Raji (cell line): ENCODE measurements around the gene CHAC1.

Source experiments
- POLR2A ChIP-seq: IDR thresholded peaks from 2 replicates; pipeline ENCODE4 v1.6.1; 2011; ENCODE audit warnings: low read depth, low read length, control low read depth; ENCODE audit not compliant: insufficient read depth

Gene CHAC1

DNA sequence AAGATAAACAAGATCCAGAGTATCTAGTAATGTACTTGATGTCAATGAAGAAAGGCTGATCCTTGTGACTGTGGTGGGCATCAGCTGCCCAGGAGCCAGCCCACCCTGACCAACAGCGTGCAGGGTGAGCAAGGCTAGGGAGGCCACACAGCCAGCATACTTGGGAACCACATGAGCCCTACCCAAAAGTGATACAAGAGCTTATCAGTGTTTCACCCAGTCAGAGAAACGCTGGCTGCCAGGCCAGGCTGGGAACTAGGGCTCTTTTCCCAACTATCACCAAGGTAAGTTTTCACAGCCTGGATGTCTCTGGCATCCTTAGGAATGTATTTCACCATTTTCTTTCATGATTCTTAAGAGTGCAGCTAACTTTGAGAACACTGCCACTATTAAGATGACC lies 24.9 kb downstream of the CHAC1 start:
- no peak for TF ChIP-seq POLR2A

DNA sequence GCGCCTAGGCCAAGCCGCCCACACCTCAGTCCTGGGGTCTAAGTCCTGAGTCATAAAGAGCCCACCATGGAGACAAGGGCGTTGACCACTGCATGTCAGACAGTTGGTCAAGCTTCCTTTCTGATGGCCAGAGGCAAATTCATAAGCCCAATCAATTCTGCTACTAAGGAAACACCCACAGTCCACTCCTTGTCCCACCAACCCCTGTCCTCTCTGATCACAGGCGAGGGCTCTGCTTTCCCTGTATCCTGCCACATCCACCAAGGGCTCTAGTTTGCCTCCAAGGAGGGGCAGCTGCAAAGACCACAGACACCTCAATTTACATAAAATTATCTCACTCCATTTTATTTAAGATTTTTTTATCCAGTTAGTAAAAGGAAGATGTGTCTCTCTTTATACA lies 25.3 kb downstream of the CHAC1 start:
- TF ChIP-seq POLR2A = no peak

DNA sequence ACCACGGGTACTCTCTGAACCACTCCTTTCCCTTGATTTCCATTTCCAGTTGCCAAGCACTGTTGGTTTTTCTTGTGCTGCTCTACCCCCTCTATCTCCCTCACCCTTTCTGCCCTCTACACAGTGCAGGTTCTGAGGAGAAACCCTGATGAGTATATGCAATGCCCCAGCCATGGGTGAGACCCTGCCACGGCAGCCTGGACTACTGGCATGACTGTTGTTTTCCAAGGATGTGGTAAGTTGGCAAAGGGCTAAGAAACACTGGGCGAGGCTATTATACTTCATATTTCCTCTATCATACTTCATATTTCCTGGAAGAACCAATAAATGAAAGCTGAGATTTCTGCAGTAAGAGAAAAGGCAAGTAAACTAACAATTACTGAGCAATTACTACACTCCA lies 27.9 kb downstream of the CHAC1 start:
- TF ChIP-seq POLR2A = no peak

DNA sequence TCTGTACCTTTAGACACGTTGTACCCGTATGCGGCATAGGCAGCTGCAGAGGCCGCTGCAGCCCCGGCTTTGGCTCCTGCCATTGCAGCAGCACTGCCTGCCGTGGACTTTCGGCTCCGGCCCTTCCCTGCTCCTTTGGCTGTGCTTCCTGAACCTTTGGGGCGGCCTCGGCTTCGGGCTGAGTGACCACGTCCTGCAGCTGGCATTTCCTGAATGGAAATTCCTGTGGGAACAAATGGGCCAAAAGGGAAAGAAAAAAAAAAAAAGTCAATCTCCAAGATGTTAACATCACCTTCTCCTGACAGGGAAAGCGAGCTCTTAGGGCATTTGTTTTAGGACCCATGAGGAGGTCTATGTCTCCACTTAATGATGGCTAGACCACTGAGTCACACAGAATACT lies 29.6 kb downstream of the CHAC1 start:
- no peak for TF ChIP-seq POLR2A

DNA sequence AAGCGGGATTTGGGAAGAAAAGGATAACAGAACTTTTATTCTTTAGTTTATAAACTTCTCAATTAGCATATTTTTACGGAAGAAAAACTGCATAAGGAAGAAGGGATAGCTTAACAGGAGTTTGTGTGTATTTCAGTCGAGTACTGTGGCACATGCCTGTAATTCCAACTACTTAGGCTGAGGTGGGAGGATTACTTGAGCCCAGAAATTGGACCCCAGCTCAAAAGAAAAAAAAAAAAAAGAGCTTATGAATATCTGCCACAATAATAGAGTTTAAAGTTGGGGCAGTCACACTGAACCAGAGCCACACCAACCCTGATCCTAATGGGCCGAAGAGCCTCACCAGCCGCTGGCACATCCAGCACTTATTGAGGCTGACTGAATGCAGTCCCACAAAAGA lies 31.1 kb downstream of the CHAC1 start:
- no peak for TF ChIP-seq POLR2A

DNA sequence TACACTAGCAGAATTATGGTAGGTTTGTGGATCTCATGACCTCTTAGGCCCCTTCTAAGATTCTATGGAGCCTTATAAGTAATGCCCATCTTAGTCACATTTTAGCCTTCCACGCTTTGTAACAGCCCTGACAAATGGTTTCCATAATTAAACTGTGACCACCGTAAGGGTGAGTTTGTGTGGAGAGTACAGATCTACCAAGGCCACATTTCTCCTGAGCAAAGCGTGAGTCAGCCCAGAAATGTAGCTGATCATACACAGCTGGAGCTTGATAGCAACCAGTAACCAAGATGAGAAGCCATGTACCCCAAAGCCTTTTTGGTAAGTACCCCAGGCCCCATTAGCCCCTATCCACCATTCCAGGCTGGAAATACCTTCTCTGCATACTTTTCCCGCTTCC lies 31.7 kb downstream of the CHAC1 start:
- no peak for TF ChIP-seq POLR2A

DNA sequence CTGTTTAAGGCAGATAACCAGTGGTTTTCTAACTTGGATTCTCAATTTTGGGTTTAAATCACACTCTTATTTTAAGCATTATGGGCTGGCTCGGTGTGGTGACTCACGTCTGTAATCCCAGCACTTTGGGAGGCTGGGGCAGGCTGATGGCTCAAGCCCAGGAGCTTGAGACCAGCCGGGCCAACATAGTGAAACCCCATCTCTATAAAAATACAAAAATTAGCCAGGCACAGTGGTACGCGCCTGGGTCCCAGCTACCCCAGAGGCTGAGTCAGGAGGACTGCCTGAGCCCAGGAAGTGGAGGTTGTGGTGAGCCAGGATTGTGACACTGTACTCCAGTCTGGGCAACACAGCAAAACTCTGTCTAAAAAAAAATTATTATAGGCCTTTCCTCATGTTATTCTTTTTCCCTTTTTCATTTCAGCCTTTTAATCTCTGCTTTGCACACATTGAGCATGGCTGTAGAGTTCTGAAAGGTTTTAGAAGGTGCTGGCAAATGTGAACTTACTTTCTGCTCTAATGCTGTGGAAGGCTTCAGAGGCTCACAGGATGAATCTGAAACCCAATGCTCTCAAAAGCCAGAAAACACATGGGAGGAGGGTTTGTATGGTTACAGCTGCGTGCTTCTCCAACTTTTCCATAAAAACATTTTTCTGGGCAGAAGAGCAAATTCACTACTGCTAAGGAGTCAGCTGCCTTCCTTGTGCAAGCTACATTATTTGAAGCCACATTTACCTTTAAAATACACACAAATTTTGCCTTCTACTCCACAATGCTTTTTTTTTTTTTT lies 32.5 kb downstream of the CHAC1 start:
- no peak for TF ChIP-seq POLR2A

DNA sequence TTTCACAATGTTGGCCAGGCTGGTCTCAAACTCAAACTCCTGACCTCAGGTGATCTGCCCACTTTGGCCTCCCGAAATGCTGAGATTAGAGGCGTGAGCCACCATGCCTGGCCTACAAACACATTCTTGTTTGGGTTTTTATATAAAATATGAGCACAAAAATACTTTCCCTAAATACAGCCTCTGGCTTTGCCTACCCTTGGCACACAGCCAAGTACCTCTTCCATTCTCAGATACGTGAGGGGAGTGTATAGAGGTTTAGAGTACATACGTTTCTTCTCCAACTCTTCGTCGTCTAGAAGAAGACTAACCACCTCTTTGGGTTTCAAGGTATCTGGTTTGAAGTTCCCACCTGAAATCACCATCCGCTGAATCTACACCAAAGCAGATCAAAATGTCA lies 33.5 kb downstream of the CHAC1 start:
- no peak for TF ChIP-seq POLR2A

DNA sequence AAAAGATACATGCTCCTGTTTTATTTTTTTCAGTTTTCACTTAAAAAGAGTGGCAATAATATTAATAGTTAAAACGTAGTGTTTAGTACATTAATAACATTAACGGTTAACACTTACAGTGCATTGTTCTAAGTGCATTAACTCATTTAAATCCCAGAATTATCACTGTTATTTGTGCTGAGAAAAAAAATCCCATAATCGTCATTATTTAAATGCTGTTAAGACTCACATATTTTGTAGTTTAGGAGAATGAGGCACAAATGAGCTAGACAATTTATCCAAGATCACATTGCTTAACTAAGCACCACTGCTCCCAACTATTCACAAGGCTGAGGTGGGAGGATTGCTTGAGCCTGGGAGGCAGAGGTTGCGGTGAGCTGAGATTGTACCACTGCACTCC lies 34.9 kb downstream of the CHAC1 start:
- no peak for TF ChIP-seq POLR2A

DNA sequence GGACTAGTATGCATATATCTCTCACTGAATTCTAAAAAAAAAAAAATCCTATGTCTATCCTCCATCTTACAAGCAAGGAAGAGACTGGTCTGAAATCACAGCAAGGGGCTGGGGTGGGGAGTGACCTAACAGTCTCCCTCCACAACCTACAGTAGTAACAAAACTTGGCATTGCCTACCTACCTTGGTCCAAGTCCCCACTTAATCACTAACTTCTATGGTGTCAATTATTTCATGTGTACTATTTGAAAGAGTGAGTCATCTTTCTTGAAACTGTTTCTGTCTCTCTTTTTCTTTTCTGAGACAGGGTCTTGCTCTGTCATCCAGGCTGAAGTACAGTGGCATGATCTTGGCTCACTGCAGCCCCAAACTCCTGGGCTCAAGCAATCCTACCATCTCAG lies 36.8 kb downstream of the CHAC1 start:
- no peak for TF ChIP-seq POLR2A

DNA sequence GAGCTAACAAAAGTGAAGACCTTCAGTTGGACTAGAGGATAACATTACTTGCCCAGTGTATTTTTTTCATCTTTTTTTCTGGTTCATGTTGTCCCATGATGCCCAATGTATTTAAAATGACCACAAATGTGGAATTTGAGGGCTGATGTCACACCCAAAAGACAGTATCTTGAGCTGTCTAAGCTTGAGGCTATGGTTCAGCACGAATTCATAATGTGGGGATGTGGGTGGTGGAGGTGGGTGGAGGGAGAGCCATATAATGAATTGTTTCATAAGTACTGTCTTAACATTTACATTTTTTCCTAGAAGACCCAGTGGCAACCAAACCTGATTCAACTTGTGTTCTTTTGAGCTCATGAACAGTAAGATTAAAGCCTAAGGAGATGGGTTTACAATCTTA lies 37.5 kb downstream of the CHAC1 start:
- TF ChIP-seq POLR2A = no peak

DNA sequence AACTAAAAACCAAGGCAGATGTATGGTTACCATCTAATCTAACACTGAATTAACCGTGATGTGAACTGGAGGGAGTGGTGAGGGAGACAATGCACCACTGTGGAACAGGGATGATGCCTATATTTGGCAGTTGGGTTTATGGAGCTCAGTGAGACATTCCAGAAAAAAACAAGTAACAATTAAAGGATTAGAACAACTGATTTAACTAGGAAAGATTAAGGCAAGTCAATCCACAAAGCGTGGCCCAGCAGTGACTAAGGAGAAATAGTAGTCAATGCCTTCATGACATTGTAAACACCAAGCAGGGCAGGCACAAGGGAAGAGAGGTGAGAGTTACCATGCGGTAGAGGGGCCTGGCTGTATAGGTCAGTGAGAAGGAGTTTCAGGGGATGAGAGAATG lies 38.1 kb downstream of the CHAC1 start:
- no peak for TF ChIP-seq POLR2A

DNA sequence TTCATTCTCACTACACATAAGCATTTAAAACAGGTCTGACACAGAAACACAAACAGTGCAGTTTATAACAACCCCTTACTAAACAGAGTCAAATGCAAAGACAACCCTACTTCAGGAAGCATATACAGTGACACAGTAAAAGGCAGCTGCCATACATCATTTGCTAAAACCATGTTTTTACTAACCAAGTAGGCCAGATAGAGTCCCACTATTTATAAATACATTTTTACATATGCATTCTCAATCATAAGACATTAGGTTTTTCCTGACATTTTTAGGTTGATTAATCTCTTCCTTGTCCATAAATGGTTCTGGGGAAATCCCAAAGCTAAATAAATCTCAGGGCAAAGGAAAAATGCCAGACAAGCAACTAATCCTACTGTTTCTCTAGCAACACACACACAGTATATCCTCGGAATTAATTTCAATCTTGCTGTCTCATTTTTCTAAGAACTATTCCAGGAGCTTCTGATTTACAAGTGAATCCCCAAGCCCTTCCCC lies 39.0 kb downstream of the CHAC1 start:
- TF ChIP-seq POLR2A = no peak

DNA sequence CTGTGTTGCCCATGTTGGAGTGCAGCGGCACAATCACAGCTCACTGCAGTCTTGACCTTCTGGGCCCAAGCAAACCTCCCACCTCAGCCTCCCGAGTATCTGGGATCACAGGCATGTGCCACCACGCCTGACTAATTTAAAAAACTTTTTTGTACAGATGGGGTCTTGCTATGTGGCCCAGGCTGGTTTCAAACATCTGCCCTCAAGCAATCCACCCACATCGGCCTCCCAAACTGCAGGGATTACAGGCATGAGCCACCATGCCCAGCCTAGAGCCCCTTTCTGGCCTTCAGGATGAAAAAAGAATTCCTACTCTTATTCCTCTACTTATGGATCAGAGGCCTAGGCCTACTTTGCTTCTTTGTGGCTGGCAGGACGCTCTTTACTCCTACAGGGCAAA lies 39.6 kb downstream of the CHAC1 start:
- no peak for TF ChIP-seq POLR2A

DNA sequence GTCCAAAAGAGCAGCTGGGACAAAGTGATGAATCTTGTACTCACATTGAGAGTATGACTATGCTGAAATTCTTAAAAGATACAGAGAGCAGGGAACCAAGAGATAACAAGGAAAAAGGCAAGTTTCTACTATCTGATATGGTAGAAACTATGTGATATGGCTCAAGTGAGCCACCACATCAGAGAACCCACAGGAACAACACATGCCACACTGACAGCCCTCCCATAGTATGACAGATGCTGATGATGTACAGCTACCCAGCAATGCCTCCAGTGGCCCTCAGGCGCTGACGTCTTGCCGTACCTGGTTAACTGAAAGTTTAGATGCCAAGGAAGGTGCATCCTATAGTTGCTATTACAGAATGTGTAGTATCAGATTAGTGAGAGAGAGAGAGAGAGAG lies 42.4 kb downstream of the CHAC1 start:
- TF ChIP-seq POLR2A = no peak

DNA sequence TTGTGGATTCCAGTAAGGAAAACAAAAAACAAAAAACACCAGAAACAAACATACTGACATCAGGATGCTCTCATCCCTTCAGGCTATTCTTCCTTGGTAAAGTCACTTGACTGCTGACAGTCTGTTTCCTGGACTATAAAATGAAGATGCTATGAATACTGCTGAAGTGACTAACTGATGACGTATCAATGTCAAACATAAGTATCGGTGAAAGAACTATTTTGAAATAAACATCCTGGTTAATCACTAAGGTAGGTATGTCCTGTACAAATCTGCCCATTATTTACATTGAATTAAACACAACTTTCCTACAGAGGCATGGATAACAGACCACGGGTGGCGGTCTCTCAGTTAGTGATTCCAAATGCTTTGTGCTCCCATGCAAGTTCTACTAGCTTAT lies 45.9 kb downstream of the CHAC1 start:
- no peak for TF ChIP-seq POLR2A
